Liver (tissue), 9 donors: Measurements from ENCODE around the gene WDR20. TPM values are rescaled to one million over a fixed set of nuclear protein-coding genes. Genes with fewer than 3 reads are reported as not detected.

ENCODE experiments used
- DNase-seq: peaks from one replicate; pipeline ENCODE4 v3.0.0-alpha.2; 2017; ENCODE audit warnings: low spot score
- H3K27ac ChIP-seq, 2 donors: one replicate each; pipeline ENCODE4 v1.7.0; 2013; ENCODE audit warnings: inconsistent platforms in 2 of 2, low read length in 2 of 2, control low read depth in 1 of 2, low read depth in 1 of 2, mild to moderate bottlenecking in 1 of 2
- H3K27me3 ChIP-seq, 4 donors: one replicate each; pipeline versions ENCODE4 v1.6.1 to v1.7.0; 2013; ENCODE audit warnings: low read length in 3 of 4, inconsistent platforms in 1 of 4, mild to moderate bottlenecking in 1 of 4, moderate library complexity in 1 of 4; ENCODE audit not compliant: control insufficient read depth in 4 of 4, insufficient read depth in 4 of 4
- H3K36me3 ChIP-seq, 4 donors: one replicate each; pipeline versions ENCODE4 v1.6.1 to v1.7.0; 2013; ENCODE audit warnings: low read length in 3 of 4, mild to moderate bottlenecking in 3 of 4, low read depth in 1 of 4, moderate library complexity in 1 of 4; ENCODE audit not compliant: control insufficient read depth in 4 of 4, insufficient read depth in 3 of 4
- H3K4me1 ChIP-seq, 4 donors: one replicate each; pipeline versions ENCODE4 v1.6.1 to v1.7.0; 2013; ENCODE audit warnings: low read length in 3 of 4, mild to moderate bottlenecking in 3 of 4, moderate library complexity in 1 of 4; ENCODE audit not compliant: control insufficient read depth in 4 of 4, insufficient read depth in 4 of 4
- H3K4me3 ChIP-seq, 3 donors: one replicate each; pipeline versions ENCODE4 v1.6.1 to v1.7.0; 2013; ENCODE audit warnings: low read length in 3 of 3, control low read depth in 1 of 3, low read depth in 1 of 3, mild to moderate bottlenecking in 1 of 3
- H3K9ac ChIP-seq, 2 donors: one replicate each; pipeline ENCODE4 v1.7.0; 2013; ENCODE audit warnings: low read length in 2 of 2, mild to moderate bottlenecking in 2 of 2, moderate library complexity in 2 of 2, control low read depth in 1 of 2, low read depth in 1 of 2
- H3K9me3 ChIP-seq, 4 donors: one replicate each; pipeline versions ENCODE4 v1.6.1 to v1.7.0; 2013; ENCODE audit warnings: low read length in 3 of 4; ENCODE audit not compliant: control insufficient read depth in 4 of 4
- FOXA1 ChIP-seq: IDR thresholded peaks from 2 replicates; pipeline ENCODE4 v1.6.1; 2016; ENCODE audit warnings: antibody characterized with exemption
- HNF4A ChIP-seq, 2 donors: conservative IDR thresholded peaks; 2 replicates each; pipeline ENCODE4 v1.6.1; 2016; ENCODE audit warnings: antibody characterized with exemption in 2 of 2, mild to moderate bottlenecking in 2 of 2
- HNF4G ChIP-seq: IDR thresholded peaks from 2 replicates; pipeline ENCODE4 v1.6.1; 2016; ENCODE audit warnings: antibody characterized with exemption
- RXRA ChIP-seq, 2 donors: IDR thresholded peaks; 2 replicates each; pipeline ENCODE4 v1.6.1; 2017 to 2018; ENCODE audit warnings: antibody characterized with exemption in 2 of 2, mild to moderate bottlenecking in 1 of 2
- SP1 ChIP-seq: IDR thresholded peaks from 2 replicates; pipeline ENCODE4 v1.6.1; 2018; ENCODE audit warnings: antibody characterized with exemption, mild to moderate bottlenecking
- TAF1 ChIP-seq: conservative IDR thresholded peaks from 2 replicates; pipeline ENCODE4 v1.6.1; 2016; ENCODE audit warnings: antibody characterized with exemption, mild to moderate bottlenecking
- YY1 ChIP-seq: IDR thresholded peaks from 2 replicates; pipeline ENCODE4 v1.6.1; 2016; ENCODE audit warnings: antibody characterized with exemption, mild to moderate bottlenecking
- WGBS: extraction: QIAGEN DNeasy Blood & Tissue Kit; methylation state at CpG from one replicate; pipeline ENCODE4 v1.1.7; 2013; 5-methylcytosine and 5-hydroxymethylcytosine counted together
- polyA plus RNA-seq, 2 donors: library from polyadenylated mRNA; stranded (reverse) in 1 of 2; unstranded in 1 of 2; fragments of 200-250 nt in 1 of 2; fragments of >200 nt in 1 of 2; fragmentation: Nextera tagmentation in 1 of 2; extraction: Ambion mirVana in 1 of 2; gene quantifications; one replicate each; pipeline versions ENCODE4 v1.2.1 to v1.2.3, GENCODE V29; 2013 to 2015
- total RNA-seq, 2 donors: library from RNA; depleted of rRNA; stranded (reverse); fragments of >200 nt; gene quantifications; one replicate each; pipeline ENCODE4 v1.2.3, GENCODE V29; 2014
- TF ChIP-seq, protein P1 (sequence below): IDR thresholded peaks from 2 replicates; pipeline ENCODE4 v1.6.1; 2016; ENCODE audit warnings: antibody characterized with exemption
- TF ChIP-seq, protein P2 (sequence below): fragments of 150-350 bp; IDR thresholded peaks from 2 replicates; pipeline ENCODE4 v1.5.1; 2017; ENCODE audit warnings: improper control_type of control experiment, low read depth, low read length; ENCODE audit not compliant: missing input control
- donor health status: healthy.
- donor health status: healthy.
- donor health status: healthy.
- donor health status: healthy.
- donor health status: healthy.

Gene WDR20
- total and polyA plus RNA-seq, 4 donors = 6.5 to 18.5 (median 11.0) TPM

DNA sequence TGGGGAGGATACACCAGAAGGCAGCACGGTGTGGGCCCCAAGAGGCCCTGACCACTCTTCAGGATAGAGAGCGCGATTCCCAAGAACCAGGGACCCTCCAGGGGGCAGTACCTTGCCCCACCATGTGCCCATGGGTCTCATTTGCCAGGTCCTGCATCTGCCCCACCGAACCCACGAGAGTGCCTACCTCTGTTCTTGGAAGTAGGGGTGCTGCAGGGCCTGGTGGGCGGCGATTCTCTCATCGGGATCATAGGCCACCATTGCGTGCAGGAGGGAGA is 92.6 kb downstream of the WDR20 start (continued):
- TF ChIP-seq YY1 = no peak

DNA sequence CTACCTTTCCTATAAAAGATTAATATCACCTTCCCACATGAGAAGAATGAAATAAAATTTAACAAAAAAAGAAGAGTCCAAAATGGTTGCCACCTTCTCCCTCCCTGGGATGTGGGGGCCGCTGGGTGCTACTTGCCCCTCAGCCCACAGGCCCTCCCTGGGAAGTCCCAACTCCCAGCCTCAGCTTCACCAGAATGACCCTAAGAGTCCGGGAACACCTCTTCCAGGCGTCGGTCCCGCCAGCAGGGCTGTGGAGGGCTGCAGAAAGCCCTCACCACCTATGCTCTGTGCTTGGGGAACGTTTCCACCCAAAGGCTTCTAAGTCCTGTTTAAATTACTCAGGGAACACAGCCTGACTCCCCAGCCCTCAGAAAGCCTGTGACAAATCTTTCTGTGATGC is 93.4 kb downstream of the WDR20 start:
- Histone ChIP-seq H3K27me3 (no peaks in the 10 kb centered on the region), H3K4me1 (no peaks in the 10 kb centered on the region), H3K4me3 (no peak overlapping the region), H3K9ac (no peak overlapping the region), H3K9me3 (no peaks in the 10 kb centered on the region), H3K27ac (no peak overlapping the region), H3K36me3 (no peaks in the 10 kb centered on the region)
- WGBS = 89% methylated on average over 6 of the region's 6 CpGs
- no peak for DNase-seq
- TF ChIP-seq, protein P1, sequence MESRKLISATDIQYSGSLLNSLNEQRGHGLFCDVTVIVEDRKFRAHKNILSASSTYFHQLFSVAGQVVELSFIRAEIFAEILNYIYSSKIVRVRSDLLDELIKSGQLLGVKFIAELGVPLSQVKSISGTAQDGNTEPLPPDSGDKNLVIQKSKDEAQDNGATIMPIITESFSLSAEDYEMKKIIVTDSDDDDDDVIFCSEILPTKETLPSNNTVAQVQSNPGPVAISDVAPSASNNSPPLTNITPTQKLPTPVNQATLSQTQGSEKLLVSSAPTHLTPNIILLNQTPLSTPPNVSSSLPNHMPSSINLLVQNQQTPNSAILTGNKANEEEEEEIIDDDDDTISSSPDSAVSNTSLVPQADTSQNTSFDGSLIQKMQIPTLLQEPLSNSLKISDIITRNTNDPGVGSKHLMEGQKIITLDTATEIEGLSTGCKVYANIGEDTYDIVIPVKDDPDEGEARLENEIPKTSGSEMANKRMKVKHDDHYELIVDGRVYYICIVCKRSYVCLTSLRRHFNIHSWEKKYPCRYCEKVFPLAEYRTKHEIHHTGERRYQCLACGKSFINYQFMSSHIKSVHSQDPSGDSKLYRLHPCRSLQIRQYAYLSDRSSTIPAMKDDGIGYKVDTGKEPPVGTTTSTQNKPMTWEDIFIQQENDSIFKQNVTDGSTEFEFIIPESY = no peak

DNA sequence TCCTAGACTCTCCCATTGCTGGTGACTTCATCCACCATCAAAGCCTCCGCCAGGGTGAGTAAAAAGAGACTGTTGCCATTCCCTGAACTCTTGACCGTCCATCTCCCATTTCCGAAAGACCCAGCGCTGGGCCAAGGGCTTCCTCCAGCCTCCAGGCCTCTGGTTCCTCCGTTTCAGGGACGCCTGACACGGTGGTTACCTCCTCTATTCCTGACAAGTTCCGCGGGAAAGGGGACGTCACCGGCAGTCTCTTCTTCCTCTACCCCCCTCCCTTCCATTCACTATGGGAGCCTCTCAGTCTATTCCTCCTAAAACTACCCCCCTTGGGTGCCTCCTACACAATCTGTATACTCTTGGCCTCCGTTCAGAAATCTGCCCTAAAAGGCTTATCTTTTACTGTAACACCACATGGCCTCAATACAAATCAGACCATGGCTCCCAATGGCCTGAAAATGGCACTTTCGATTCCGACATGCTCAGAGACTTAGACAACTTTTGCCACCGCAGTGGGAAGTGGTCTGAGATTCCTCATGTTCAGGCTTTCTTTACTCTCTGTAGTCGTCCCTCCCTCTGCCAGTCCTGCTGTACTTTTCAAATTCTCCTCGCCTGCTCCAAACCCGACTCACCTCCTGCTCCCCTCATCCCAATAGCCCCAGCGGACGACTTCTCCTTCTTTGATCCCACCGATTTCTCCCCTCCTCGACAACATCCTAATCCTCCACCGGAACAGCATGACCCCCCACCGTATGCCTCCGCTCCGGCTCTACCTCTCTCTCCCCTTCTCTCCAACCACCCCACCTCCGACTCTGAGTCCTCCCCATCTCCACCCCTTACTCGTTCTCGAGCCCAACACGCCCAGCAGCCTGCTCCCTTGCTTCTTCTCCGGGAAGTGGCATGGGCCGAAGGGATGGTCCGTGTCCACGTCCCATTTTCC is 94.9 kb downstream of the WDR20 start:
- H3K27ac ChIP-seq = peak overlapping the region; percentile 25 to 43
- DNase-seq = no peak
- H3K36me3 ChIP-seq = no peaks in the 10 kb centered on the region
- H3K4me1 ChIP-seq = no peaks in the 10 kb centered on the region
- peak overlapping the region in 1 of 3 donors; percentile 20 for H3K4me3 ChIP-seq
- H3K27me3 ChIP-seq = no peaks in the 10 kb centered on the region
- no peak for TF ChIP-seq TAF1
- no peak for TF ChIP-seq SP1
- no peak for TF ChIP-seq HNF4A (conservative IDR thresholded peaks at IDR 0.05)
- TF ChIP-seq YY1 = no peak
- no peak for TF ChIP-seq HNF4G
- TF ChIP-seq FOXA1 = no peak
- TF ChIP-seq, protein P2, sequence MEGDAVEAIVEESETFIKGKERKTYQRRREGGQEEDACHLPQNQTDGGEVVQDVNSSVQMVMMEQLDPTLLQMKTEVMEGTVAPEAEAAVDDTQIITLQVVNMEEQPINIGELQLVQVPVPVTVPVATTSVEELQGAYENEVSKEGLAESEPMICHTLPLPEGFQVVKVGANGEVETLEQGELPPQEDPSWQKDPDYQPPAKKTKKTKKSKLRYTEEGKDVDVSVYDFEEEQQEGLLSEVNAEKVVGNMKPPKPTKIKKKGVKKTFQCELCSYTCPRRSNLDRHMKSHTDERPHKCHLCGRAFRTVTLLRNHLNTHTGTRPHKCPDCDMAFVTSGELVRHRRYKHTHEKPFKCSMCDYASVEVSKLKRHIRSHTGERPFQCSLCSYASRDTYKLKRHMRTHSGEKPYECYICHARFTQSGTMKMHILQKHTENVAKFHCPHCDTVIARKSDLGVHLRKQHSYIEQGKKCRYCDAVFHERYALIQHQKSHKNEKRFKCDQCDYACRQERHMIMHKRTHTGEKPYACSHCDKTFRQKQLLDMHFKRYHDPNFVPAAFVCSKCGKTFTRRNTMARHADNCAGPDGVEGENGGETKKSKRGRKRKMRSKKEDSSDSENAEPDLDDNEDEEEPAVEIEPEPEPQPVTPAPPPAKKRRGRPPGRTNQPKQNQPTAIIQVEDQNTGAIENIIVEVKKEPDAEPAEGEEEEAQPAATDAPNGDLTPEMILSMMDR = no peak
- no peak for TF ChIP-seq RXRA (IDR thresholded peaks at IDR 0.05)
- TF ChIP-seq, protein P1 = no peak
- H3K9me3 ChIP-seq = no peaks in the 10 kb centered on the region
- peak overlapping the region in 1 of 2 donors; percentile 2 for H3K9ac ChIP-seq
- WGBS = 73% methylated on average over 34 of the region's 34 CpGs
